ENCODE data around the gene GPR84. TPM values are rescaled to one million over a fixed set of nuclear protein-coding genes. Genes with fewer than 3 reads are reported as not detected.
A peak's percentile ranks its signal among the peaks of the same experiment; 100 is the strongest.

The GPR84 gene
- total and polyA plus RNA-seq, 10 of the 15 experiments (the other 5 are each of a cell fraction or from before 2014, with no cell fraction given), result 0.37 to 4.7 (median 2.6) TPM

- TF ChIP-seq BCL11A (IDR thresholded peaks at IDR 0.05; ENCODE audit: low read depth, low read length), result no peak
- peak; percentile 75; the same call in 1 of the 2 replicates for TF ChIP-seq SIN3A (IDR thresholded peaks at IDR 0.05; ENCODE audit: low read depth, low read length)
- TF ChIP-seq RUNX3 (IDR thresholded peaks at IDR 0.05; ENCODE audit: low read length), result peak; percentile 89
- peak; percentile 74; the same call in 1 of the 2 replicates for TF ChIP-seq RB1 (IDR thresholded peaks at IDR 0.05; ENCODE audit: borderline replicate concordance)
- TF ChIP-seq SMARCA5 (IDR thresholded peaks at IDR 0.05), result peak; percentile 41; the same call in 1 of the 2 replicates
- no peak for TF ChIP-seq MTA2 (IDR thresholded peaks at IDR 0.05; ENCODE audit: low read depth)
- peak; percentile 20; the same call in 1 of the 2 replicates for TF ChIP-seq EED (IDR thresholded peaks at IDR 0.05; ENCODE audit: low read depth)
- peak; percentile 84; the same call in 1 of the 2 replicates for TF ChIP-seq PAX8 (IDR thresholded peaks at IDR 0.05)
- TF ChIP-seq POLR2AphosphoS5 (IDR thresholded peaks at IDR 0.05; ENCODE audit: low read length), result peak; percentile 92
- TF ChIP-seq SREBF1 (IDR thresholded peaks at IDR 0.05; ENCODE audit: low read length), result 0 out of 2 replicates have a peak, but pooled peaks have one; percentile 6
- TF ChIP-seq, protein P1, sequence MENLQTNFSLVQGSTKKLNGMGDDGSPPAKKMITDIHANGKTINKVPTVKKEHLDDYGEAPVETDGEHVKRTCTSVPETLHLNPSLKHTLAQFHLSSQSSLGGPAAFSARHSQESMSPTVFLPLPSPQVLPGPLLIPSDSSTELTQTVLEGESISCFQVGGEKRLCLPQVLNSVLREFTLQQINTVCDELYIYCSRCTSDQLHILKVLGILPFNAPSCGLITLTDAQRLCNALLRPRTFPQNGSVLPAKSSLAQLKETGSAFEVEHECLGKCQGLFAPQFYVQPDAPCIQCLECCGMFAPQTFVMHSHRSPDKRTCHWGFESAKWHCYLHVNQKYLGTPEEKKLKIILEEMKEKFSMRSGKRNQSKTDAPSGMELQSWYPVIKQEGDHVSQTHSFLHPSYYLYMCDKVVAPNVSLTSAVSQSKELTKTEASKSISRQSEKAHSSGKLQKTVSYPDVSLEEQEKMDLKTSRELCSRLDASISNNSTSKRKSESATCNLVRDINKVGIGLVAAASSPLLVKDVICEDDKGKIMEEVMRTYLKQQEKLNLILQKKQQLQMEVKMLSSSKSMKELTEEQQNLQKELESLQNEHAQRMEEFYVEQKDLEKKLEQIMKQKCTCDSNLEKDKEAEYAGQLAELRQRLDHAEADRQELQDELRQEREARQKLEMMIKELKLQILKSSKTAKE (IDR thresholded peaks at IDR 0.05; ENCODE audit: low read depth, poor library complexity, severe bottlenecking), result peak; percentile 89
- no peak for TF ChIP-seq CHD4 (IDR thresholded peaks at IDR 0.05)
- peak; percentile 14; the same call in 1 of the 2 replicates for TF ChIP-seq NR2C1 (IDR thresholded peaks at IDR 0.05)
- TF ChIP-seq, protein P2, sequence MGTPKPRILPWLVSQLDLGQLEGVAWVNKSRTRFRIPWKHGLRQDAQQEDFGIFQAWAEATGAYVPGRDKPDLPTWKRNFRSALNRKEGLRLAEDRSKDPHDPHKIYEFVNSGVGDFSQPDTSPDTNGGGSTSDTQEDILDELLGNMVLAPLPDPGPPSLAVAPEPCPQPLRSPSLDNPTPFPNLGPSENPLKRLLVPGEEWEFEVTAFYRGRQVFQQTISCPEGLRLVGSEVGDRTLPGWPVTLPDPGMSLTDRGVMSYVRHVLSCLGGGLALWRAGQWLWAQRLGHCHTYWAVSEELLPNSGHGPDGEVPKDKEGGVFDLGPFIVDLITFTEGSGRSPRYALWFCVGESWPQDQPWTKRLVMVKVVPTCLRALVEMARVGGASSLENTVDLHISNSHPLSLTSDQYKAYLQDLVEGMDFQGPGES (IDR thresholded peaks at IDR 0.05), result peak; percentile 90
- TF ChIP-seq, protein P3, sequence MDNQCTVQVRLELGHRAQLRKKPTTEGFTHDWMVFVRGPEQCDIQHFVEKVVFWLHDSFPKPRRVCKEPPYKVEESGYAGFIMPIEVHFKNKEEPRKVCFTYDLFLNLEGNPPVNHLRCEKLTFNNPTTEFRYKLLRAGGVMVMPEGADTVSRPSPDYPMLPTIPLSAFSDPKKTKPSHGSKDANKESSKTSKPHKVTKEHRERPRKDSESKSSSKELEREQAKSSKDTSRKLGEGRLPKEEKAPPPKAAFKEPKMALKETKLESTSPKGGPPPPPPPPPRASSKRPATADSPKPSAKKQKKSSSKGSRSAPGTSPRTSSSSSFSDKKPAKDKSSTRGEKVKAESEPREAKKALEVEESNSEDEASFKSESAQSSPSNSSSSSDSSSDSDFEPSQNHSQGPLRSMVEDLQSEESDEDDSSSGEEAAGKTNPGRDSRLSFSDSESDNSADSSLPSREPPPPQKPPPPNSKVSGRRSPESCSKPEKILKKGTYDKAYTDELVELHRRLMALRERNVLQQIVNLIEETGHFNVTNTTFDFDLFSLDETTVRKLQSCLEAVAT (IDR thresholded peaks at IDR 0.05), result peak; percentile 27
- peak; percentile 83 for TF ChIP-seq CBFB (IDR thresholded peaks at IDR 0.05; ENCODE audit: low read depth)
- TF ChIP-seq SMAD5 (IDR thresholded peaks at IDR 0.05; ENCODE audit: low read depth), result peak; percentile 73; the same call in 1 of the 2 replicates
- TF ChIP-seq TAF1 (IDR thresholded peaks at IDR 0.05; ENCODE audit: borderline replicate concordance, low read depth, low read length), result peak; percentile 88
- peak; percentile 91 for TF ChIP-seq CREM (IDR thresholded peaks at IDR 0.05; ENCODE audit: low read depth)
- TF ChIP-seq FOS (IDR thresholded peaks at IDR 0.05; ENCODE audit: borderline replicate concordance, extremely low read depth, insufficient read length), result peak; percentile 92
- TF ChIP-seq, protein P4, sequence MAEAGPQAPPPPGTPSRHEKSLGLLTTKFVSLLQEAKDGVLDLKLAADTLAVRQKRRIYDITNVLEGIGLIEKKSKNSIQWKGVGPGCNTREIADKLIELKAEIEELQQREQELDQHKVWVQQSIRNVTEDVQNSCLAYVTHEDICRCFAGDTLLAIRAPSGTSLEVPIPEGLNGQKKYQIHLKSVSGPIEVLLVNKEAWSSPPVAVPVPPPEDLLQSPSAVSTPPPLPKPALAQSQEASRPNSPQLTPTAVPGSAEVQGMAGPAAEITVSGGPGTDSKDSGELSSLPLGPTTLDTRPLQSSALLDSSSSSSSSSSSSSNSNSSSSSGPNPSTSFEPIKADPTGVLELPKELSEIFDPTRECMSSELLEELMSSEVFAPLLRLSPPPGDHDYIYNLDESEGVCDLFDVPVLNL (IDR thresholded peaks at IDR 0.05; ENCODE audit: low read depth, low read length), result no peak
- TF ChIP-seq BMI1 (IDR thresholded peaks at IDR 0.05; ENCODE audit: borderline replicate concordance), result peak; percentile 80; the same call in 1 of the 2 replicates
- TF ChIP-seq PAX5 (IDR thresholded peaks at IDR 0.05; ENCODE audit: borderline replicate concordance, low read depth, low read length), result 0 out of 2 replicates have a peak, but pooled peaks have one; percentile 25
- TF ChIP-seq ESRRA (IDR thresholded peaks at IDR 0.05; ENCODE audit: low read length), result no peak
- peak; percentile 99 for TF ChIP-seq SP1 (IDR thresholded peaks at IDR 0.05; ENCODE audit: low read depth, low read length)
- no peak for TF ChIP-seq SPI1 (IDR thresholded peaks at IDR 0.05; ENCODE audit: borderline replicate concordance, insufficient read depth, low read depth, low read length)
- TF ChIP-seq TBL1XR1 (IDR thresholded peaks at IDR 0.05; ENCODE audit: low read depth, low read length), result no peak
- no peak for TF ChIP-seq IRF4 (IDR thresholded peaks at IDR 0.05; ENCODE audit: low read depth, low read length)
These were observed 39.5 kb downstream of the GPR84 start, which contains the start of gene COPZ1 (continued) for GRCh38 chr12:54324617-54325441.

Data from GM12878 (cell line).